ENCODE results near the gene ERICH3.
A peak's percentile ranks its signal among the peaks of the same experiment; 100 is the strongest.

ERICH3 gene

GRCh38 chr1:74586253-74586897 lies 87.2 kb downstream of the ERICH3 start:
- Histone ChIP-seq H3K4me3 (peak overlapping the region in 2 of 10 experiments; percentile 8 to 28; a peak in 2 of 20 replicates), H3K4me2 (peak overlapping the region in 2 of 11 experiments; percentile 15 to 31; a peak in 2 of 22 replicates)

GRCh38 chr1:74584185-74584584 lies 89.4 kb downstream of the ERICH3 start:
- H3K9me3 ChIP-seq (replicated peaks in 1 of 11), result no peaks in the 10 kb centered on the region
- H3K36me3 ChIP-seq, result no peaks in the 10 kb centered on the region
- H4K20me1 ChIP-seq, result no peaks in the 10 kb centered on the region
- H3K27ac ChIP-seq, result no peak overlapping the region
- no peaks in the 10 kb centered on the region for H3K4me1 ChIP-seq
- no peaks in the 10 kb centered on the region for H3K27me3 ChIP-seq
- H3K9ac ChIP-seq, result no peak overlapping the region
- TF ChIP-seq Cebpa-rat (IDR thresholded peaks at IDR 0.05), result no peak
- H3K4me2 ChIP-seq, result no peak overlapping the region
- no peak overlapping the region for H3K4me3 ChIP-seq

More at GRCh38 chr1:74586253-74586897, 87.2 kb downstream of the ERICH3 start:
- H4K20me1 ChIP-seq, result no peaks in the 10 kb centered on the region
- H3K9me3 ChIP-seq (replicated peaks in 1 of 11), result no peaks in the 10 kb centered on the region
- H3K36me3 ChIP-seq, result no peaks in the 10 kb centered on the region
- no peak for TF ChIP-seq Cebpa-rat (IDR thresholded peaks at IDR 0.05)
- H3K27me3 ChIP-seq, result no peaks in the 10 kb centered on the region
- no peak overlapping the region for H3K9ac ChIP-seq
- H3K27ac ChIP-seq, result no peak overlapping the region
- H3K4me1 ChIP-seq, result no peaks in the 10 kb centered on the region

GRCh38 chr1:74583397-74583796 lies 90.2 kb downstream of the ERICH3 start:
- Histone ChIP-seq H4K20me1 (no peaks in the 10 kb centered on the region), H3K4me1 (no peaks in the 10 kb centered on the region), H3K4me3 (no peak overlapping the region), H3K27ac (no peak overlapping the region), H3K27me3 (no peaks in the 10 kb centered on the region), H3K36me3 (no peaks in the 10 kb centered on the region), H3K9me3 (replicated peaks in 1 of 11) (no peaks in the 10 kb centered on the region), H3K9ac (no peak overlapping the region), H3K4me2 (no peak overlapping the region)
- no peak for TF ChIP-seq Cebpa-rat (IDR thresholded peaks at IDR 0.05)

GRCh38 chr1:74579425-74579824 lies 94.2 kb downstream of the ERICH3 start:
- H3K4me3 ChIP-seq, result no peak overlapping the region
- no peak overlapping the region for H3K4me2 ChIP-seq
- H3K4me1 ChIP-seq, result no peaks in the 10 kb centered on the region
- no peaks in the 10 kb centered on the region for H3K27me3 ChIP-seq
- no peak overlapping the region for H3K27ac ChIP-seq
- no peaks in the 10 kb centered on the region for H3K9me3 ChIP-seq (replicated peaks in 1 of 11)
- no peaks in the 10 kb centered on the region for H4K20me1 ChIP-seq
- no peak overlapping the region for H3K9ac ChIP-seq
- no peaks in the 10 kb centered on the region for H3K36me3 ChIP-seq
- TF ChIP-seq Cebpa-rat (IDR thresholded peaks at IDR 0.05), result no peak

GRCh38 chr1:74578101-74578500 lies 95.5 kb downstream of the ERICH3 start:
- TF ChIP-seq Cebpa-rat (IDR thresholded peaks at IDR 0.05), result no peak
- H3K9ac ChIP-seq, result no peak overlapping the region
- H3K4me2 ChIP-seq, result no peak overlapping the region
- no peak overlapping the region for H3K4me3 ChIP-seq
- no peaks in the 10 kb centered on the region for H3K9me3 ChIP-seq (replicated peaks in 1 of 11)
- no peaks in the 10 kb centered on the region for H4K20me1 ChIP-seq
- no peaks in the 10 kb centered on the region for H3K27me3 ChIP-seq
- no peaks in the 10 kb centered on the region for H3K36me3 ChIP-seq
- no peak overlapping the region for H3K27ac ChIP-seq
- peaks cover 0 to 10% (median 0%) of the 10 kb centered on the region in 10 experiments; a peak in 1 of 20 replicates for H3K4me1 ChIP-seq

- Histone ChIP-seq H3K4me1 (peaks cover 0 to 10% (median 0%) of the 10 kb centered on the region in 10 experiments; a peak in 1 of 20 replicates), H3K4me3 (no peak overlapping the region), H3K27ac (no peak overlapping the region), H4K20me1 (no peaks in the 10 kb centered on the region), H3K9ac (no peak overlapping the region), H3K36me3 (no peaks in the 10 kb centered on the region), H3K9me3 (replicated peaks in 1 of 11) (no peaks in the 10 kb centered on the region), H3K4me2 (no peak overlapping the region), H3K27me3 (no peaks in the 10 kb centered on the region)
- TF ChIP-seq Cebpa-rat (IDR thresholded peaks at IDR 0.05), result no peak
Measured at GRCh38 chr1:74571891-74572290, 101.7 kb downstream of the ERICH3 start.

- H4K20me1 ChIP-seq, result no peaks in the 10 kb centered on the region
- H3K9me3 ChIP-seq (replicated peaks in 1 of 11), result no peaks in the 10 kb centered on the region
- no peak for TF ChIP-seq Cebpa-rat (IDR thresholded peaks at IDR 0.05)
- no peak overlapping the region for H3K9ac ChIP-seq
- no peak overlapping the region for H3K4me3 ChIP-seq
- no peaks in the 10 kb centered on the region for H3K36me3 ChIP-seq
- H3K27me3 ChIP-seq, result no peaks in the 10 kb centered on the region
- H3K27ac ChIP-seq, result no peak overlapping the region
- H3K4me1 ChIP-seq, result peaks cover 0 to 10% (median 0%) of the 10 kb centered on the region in 10 experiments; a peak in 1 of 20 replicates
- H3K4me2 ChIP-seq, result no peak overlapping the region
Measured at GRCh38 chr1:74571493-74571800, 102.1 kb downstream of the ERICH3 start.

- TF ChIP-seq Cebpa-rat (IDR thresholded peaks at IDR 0.05), result no peak
- no peak overlapping the region for H3K9ac ChIP-seq
- H3K36me3 ChIP-seq, result no peaks in the 10 kb centered on the region
Measured at GRCh38 chr1:74570797-74571492, 102.6 kb downstream of the ERICH3 start.

GRCh38 chr1:74549932-74550331 lies 123.7 kb downstream of the ERICH3 start:
- Histone ChIP-seq H3K9ac (no peak overlapping the region), H3K9me3 (replicated peaks in 1 of 11) (no peaks in the 10 kb centered on the region), H3K4me2 (no peak overlapping the region), H3K4me3 (no peak overlapping the region), H3K36me3 (no peaks in the 10 kb centered on the region), H4K20me1 (no peaks in the 10 kb centered on the region), H3K27ac (no peak overlapping the region), H3K27me3 (no peaks in the 10 kb centered on the region), H3K4me1 (no peaks in the 10 kb centered on the region)
- no peak for TF ChIP-seq Cebpa-rat (IDR thresholded peaks at IDR 0.05)

More at GRCh38 chr1:74570797-74571492, 102.6 kb downstream of the ERICH3 start:
- Histone ChIP-seq H3K4me2 (no peak overlapping the region), H3K27ac (no peak overlapping the region), H3K9me3 (replicated peaks in 1 of 11) (no peaks in the 10 kb centered on the region), H4K20me1 (no peaks in the 10 kb centered on the region), H3K4me3 (no peak overlapping the region), H3K27me3 (no peaks in the 10 kb centered on the region), H3K4me1 (peaks cover 0 to 10% (median 0%) of the 10 kb centered on the region in 10 experiments; a peak in 1 of 20 replicates)
